Activated CD8-positive, alpha-beta memory T cell treated with anti-CD3 and anti-CD28 coated beads for 24 hours (primary cell): ENCODE measurements around the gene CAMK2G.

Experiments
- DNase-seq: peaks from one replicate; pipeline ENCODE4 v3.0.0-alpha.2; 2020

Gene CAMK2G

GRCh38 chr10:73878365-73878764 lies 4.0 kb upstream of the CAMK2G start:
- no peak for DNase-seq

DNA sequence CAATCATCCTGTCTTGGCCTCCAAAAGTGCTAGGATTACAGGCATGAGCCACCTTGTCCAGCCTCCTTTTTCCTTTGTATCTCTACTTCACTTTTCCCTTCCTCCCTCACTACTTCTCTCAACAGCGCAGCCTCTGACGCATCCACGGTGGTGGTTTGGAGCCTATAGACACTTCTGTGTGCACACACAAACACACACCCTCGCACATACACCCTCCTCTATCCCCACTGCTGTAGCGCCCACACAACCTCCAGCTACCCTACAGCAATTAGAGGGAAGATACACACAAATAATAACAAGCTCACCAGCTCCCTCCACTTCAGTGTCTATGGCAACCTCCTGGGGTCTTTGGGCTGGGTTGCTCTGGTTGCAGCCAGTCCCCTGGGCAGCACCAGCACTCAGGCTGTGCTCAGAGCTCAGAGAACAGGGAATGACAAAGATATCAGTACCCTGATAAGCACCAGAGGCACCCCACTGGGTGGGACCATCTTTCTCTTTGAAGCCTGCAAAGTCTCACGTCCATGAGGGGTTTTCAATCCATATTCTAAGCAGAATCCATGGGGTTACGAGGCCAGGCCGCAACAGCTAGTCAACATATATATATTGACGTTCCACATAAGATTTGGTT lies 3.3 kb upstream of the CAMK2G start:
- no peak for DNase-seq

GRCh38 chr10:73876971-73877370 lies 2.6 kb upstream of the CAMK2G start:
- no peak for DNase-seq

GRCh38 chr10:73876566-73876965 lies 2.2 kb upstream of the CAMK2G start:
- no peak for DNase-seq

DNA sequence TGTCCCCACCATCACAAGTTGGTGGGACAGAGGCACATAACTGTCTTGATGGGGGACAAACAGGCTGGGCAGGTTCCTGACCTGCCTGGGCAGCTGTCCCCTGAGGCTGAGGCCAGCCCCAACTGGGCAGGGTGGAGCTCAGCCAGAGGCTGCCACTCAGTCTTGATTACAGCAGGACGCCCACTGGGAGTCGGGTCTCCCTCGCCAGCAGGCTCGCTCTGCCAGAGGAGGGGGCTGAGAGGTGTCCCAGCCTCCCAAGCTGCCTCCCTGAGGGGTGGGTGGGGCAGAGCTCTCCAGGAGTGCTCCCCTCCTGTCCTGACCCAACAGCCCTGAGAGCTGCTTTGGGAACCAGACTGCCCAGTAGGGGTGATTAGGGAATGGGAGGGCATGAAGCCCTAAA lies 1.8 kb upstream of the CAMK2G start:
- no peak for DNase-seq

DNA sequence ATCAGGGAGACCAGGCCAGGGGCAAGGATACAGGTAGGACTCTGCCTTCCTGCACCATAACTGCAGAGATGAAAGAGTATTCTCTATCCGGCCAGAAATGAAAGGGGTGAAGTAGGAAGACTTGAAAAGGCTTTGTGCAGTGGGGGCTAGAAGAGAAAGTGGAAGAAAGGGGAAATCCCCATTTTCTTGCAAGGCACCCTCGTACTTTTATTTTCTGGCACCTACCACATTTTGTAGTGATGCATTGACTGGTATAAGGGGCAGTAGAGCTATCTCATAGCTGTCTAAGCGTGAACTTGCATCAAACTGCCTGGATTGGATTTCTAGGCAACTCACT lies 752 bp upstream of the CAMK2G start:
- DNase-seq: no peak

GRCh38 chr10:73873838-73874215 lies 528 bp downstream of the CAMK2G start:
- DNase-seq: no peak

- no peak for DNase-seq
These were observed 1.1 kb downstream of the CAMK2G start for GRCh38 chr10:73873142-73873837.

DNA sequence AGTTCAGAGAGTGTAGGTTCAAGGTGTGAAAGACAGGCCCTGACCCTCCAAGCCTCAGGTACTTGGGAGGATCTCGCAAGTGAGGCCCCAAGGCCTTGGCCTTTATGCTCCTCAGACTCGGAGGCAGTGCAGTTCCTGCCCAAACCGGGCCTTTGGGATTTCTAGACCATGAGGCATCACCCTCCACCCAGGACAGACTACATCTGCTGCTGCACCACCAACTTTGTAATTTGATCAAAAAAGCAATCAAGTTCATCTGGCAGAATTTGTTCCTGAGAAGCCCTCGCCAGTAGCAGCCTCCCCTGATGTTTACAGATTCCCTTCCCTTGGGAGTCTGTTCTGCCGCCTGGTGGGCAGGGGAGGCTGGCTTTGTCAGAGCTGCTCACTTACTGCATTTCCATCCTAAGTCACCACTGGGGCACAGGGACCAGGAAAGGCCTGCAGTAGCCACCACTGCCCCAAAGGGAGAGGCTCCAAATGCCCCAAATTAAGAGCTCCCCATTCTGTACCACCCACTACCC lies 2.1 kb downstream of the CAMK2G start:
- no peak for DNase-seq

GRCh38 chr10:73871295-73872189 lies 2.8 kb downstream of the CAMK2G start:
- DNase-seq: no peak

GRCh38 chr10:73868655-73869195 lies 5.6 kb downstream of the CAMK2G start:
- DNase-seq: no peak

- no peak for DNase-seq
These were observed 6.3 kb downstream of the CAMK2G start for GRCh38 chr10:73867871-73868631.

GRCh38 chr10:73867126-73867807 lies 7.1 kb downstream of the CAMK2G start:
- no peak for DNase-seq

GRCh38 chr10:73866621-73867020 lies 7.7 kb downstream of the CAMK2G start:
- no peak for DNase-seq

- peak; percentile 75 for DNase-seq
These were observed 8.6 kb downstream of the CAMK2G start for GRCh38 chr10:73865459-73866442.

DNA sequence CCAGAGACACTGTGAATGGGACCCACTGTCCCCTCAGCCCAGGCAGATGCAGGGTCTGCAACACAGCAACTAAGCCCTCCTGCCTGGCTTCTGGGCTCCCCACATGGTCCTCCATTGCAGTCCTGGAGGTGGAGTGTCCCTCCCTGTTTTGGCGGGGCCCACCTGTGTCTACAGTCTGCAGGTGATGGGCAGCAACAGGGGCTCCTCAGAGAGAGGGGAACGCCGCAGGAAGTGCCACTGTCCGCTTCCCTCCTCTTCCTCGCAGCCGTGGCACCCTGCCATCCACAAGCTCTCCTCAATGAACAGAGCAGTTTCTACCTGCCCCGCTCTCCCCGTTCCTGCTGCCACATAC lies 9.3 kb downstream of the CAMK2G start:
- DNase-seq: no peak

DNA sequence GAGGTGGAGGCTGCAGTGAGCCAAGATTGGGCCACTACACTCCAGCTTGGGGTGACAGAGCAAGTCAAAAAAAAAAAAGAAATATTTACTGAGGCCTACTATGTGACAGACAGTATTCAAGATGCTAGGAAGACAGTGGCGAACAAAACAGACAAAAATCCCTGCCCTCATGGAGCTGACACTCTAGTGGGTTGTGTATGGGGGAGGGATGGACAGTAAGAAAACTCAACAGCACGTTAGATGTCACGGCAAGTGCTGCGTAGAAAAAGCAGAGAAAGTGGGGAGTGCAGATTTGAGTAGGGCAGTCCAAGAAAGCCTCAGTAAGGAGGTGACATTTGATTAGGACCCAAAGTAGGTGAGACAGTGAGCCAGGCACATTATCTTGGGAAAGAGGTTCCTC lies 10.1 kb downstream of the CAMK2G start:
- no peak for DNase-seq

DNA sequence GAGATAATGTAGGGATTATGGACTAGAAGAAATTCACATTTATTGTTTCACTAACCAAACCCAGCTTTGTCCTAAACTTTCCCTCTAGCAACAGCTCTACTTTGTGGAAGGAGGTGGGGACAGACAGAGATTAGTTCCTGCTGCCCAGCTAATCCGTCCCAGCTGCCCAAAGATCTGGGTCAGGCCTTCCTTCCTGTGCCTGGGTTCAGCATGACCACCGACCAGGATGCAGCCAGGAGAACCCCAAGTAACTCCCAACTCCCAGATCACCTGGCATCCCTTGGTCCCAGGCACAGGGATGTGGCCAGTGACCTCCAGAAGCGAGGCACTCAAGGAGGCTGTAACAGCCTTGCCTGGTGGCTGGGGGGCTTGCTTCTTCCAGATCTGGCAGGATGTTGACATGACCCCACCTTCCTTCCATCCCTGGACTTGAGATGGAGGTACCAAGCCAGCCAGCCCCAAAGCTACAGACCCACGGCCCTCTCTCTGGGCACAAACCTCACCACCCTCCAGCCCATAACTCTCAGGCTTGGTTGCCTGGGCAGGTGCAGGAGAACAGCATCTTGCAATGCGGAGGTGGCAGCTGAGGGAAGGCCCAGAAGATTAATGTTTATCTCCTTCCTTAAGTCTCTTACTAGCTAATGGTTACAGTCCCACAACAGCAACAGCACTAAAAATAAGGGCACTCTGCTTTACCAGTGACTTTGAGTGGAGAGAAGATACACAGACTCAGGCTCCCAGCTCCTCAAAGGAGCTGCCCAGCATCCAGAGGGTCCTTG lies 11.1 kb downstream of the CAMK2G start:
- DNase-seq: no peak

GRCh38 chr10:73862011-73862410 lies 12.3 kb downstream of the CAMK2G start:
- DNase-seq: no peak
